Measurements from ENCODE around the gene GPR156.

The GPR156 gene

GRCh38 chr3:120130656-120131055, 154.4 kb downstream of the GPR156 start:
- in situ Hi-C loops (cut with MboI; ENCODE audit: low sequenced_read_pairs), result no loop called here

- in situ Hi-C loops (cut with MboI; ENCODE audit: low sequenced_read_pairs), result no loop called here
These were observed 155.1 kb downstream of the GPR156 start for GRCh38 chr3:120129718-120130513.

GRCh38 chr3:120129051-120129450, 156.0 kb downstream of the GPR156 start:
- in situ Hi-C loops (cut with MboI; ENCODE audit: low sequenced_read_pairs), result no loop called here

- in situ Hi-C loops (cut with MboI; ENCODE audit: low sequenced_read_pairs), result no loop called here
These were observed 159.0 kb downstream of the GPR156 start for GRCh38 chr3:120125992-120126391.

GRCh38 chr3:120119846-120120510, 165.0 kb downstream of the GPR156 start:
- in situ Hi-C loops (cut with MboI; ENCODE audit: low sequenced_read_pairs), result no loop called here

Measured in HL-60/S4 treated with retinoic acid at 250 ng/mL for 4 days and 3 days (cell line).